ENCODE results near the gene PPP6R2.

GRCh38 chr22:50307890-50308596 is 35.1 kb upstream of the PPP6R2 start:
- no peak for TF ChIP-seq CTCF (IDR thresholded peaks at IDR 0.05)
- TF ChIP-seq EZH2 (IDR thresholded peaks at IDR 0.05): no peak
- no peak for TF ChIP-seq EZH2phosphoT487 (IDR thresholded peaks at IDR 0.05)
